ENCODE data around the gene ARHGAP28.

- no peak for TF ChIP-seq TAF1 (IDR thresholded peaks at IDR 0.05; ENCODE audit: low read depth)
- no peak for TF ChIP-seq MAX (IDR thresholded peaks at IDR 0.05)
- no peak for TF ChIP-seq FOXM1 (IDR thresholded peaks at IDR 0.05; ENCODE audit: borderline replicate concordance, low read depth)
- no peak for TF ChIP-seq NFIC (IDR thresholded peaks at IDR 0.05)
- TF ChIP-seq EP300 (IDR thresholded peaks at IDR 0.05; ENCODE audit: borderline replicate concordance) = no peak
- no peak for TF ChIP-seq TCF12 (IDR thresholded peaks at IDR 0.05; ENCODE audit: low read depth)
- TF ChIP-seq, protein P1, sequence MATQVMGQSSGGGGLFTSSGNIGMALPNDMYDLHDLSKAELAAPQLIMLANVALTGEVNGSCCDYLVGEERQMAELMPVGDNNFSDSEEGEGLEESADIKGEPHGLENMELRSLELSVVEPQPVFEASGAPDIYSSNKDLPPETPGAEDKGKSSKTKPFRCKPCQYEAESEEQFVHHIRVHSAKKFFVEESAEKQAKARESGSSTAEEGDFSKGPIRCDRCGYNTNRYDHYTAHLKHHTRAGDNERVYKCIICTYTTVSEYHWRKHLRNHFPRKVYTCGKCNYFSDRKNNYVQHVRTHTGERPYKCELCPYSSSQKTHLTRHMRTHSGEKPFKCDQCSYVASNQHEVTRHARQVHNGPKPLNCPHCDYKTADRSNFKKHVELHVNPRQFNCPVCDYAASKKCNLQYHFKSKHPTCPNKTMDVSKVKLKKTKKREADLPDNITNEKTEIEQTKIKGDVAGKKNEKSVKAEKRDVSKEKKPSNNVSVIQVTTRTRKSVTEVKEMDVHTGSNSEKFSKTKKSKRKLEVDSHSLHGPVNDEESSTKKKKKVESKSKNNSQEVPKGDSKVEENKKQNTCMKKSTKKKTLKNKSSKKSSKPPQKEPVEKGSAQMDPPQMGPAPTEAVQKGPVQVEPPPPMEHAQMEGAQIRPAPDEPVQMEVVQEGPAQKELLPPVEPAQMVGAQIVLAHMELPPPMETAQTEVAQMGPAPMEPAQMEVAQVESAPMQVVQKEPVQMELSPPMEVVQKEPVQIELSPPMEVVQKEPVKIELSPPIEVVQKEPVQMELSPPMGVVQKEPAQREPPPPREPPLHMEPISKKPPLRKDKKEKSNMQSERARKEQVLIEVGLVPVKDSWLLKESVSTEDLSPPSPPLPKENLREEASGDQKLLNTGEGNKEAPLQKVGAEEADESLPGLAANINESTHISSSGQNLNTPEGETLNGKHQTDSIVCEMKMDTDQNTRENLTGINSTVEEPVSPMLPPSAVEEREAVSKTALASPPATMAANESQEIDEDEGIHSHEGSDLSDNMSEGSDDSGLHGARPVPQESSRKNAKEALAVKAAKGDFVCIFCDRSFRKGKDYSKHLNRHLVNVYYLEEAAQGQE (IDR thresholded peaks at IDR 0.05; ENCODE audit: low read depth) = no peak
- no peak for TF ChIP-seq YY1 (IDR thresholded peaks at IDR 0.05; ENCODE audit: low read depth)
- no peak for TF ChIP-seq RAD21 (IDR thresholded peaks at IDR 0.05; ENCODE audit: low read depth)
- TF ChIP-seq CEBPB (IDR thresholded peaks at IDR 0.05) = no peak
- no peak for TF ChIP-seq EGR1 (IDR thresholded peaks at IDR 0.05)
- no peak for TF ChIP-seq ZBTB7A (IDR thresholded peaks at IDR 0.05; ENCODE audit: low read depth)
Observed at GRCh38 chr18:6775237-6775636, 45.7 kb downstream of the ARHGAP28 start.
